Mucosa of rectum (tissue), 2 donors: ENCODE data around the gene SLC16A2.

Source experiments
- H3K27ac ChIP-seq, 2 donors: one replicate each; pipeline ENCODE4 v1.7.0; 2013; ENCODE audit warnings: inconsistent platforms in 2 of 2, low read depth in 2 of 2, low read length in 2 of 2
- H3K27me3 ChIP-seq, 2 donors: one replicate each; pipeline ENCODE4 v1.7.0; 2013; ENCODE audit warnings: low read length in 2 of 2; ENCODE audit not compliant: control insufficient read depth in 2 of 2, insufficient read depth in 2 of 2
- H3K36me3 ChIP-seq, 2 donors: one replicate each; pipeline ENCODE4 v1.7.0; 2013; ENCODE audit warnings: low read length in 2 of 2; ENCODE audit not compliant: control insufficient read depth in 2 of 2, insufficient read depth in 2 of 2
- H3K4me1 ChIP-seq, 2 donors: one replicate each; pipeline ENCODE4 v1.7.0; 2013; ENCODE audit warnings: low read length in 2 of 2, mild to moderate bottlenecking in 1 of 2; ENCODE audit not compliant: control insufficient read depth in 2 of 2, insufficient read depth in 2 of 2
- H3K4me3 ChIP-seq, 2 donors: one replicate each; pipeline ENCODE4 v1.7.0; 2013; ENCODE audit warnings: low read length in 2 of 2
- H3K9ac ChIP-seq, 2 donors: one replicate each; pipeline ENCODE4 v1.7.0; 2013; ENCODE audit warnings: low read length in 2 of 2, low read depth in 1 of 2, mild to moderate bottlenecking in 1 of 2
- H3K9me3 ChIP-seq, 2 donors: one replicate each; pipeline ENCODE4 v1.7.0; 2013; ENCODE audit warnings: low read length in 2 of 2; ENCODE audit not compliant: control insufficient read depth in 2 of 2
- donor health status: healthy.
- donor health status: Normal muscosa, but diverticular disease.

The SLC16A2 gene

GRCh38 chrX:74420196-74421035 is 877 bp upstream of the SLC16A2 start:
- H3K36me3 ChIP-seq, result no peaks in the 10 kb centered on the region
- peak overlapping the region; percentile 72 to 77 for H3K27ac ChIP-seq
- no peaks in the 10 kb centered on the region for H3K9me3 ChIP-seq
- H3K9ac ChIP-seq, result peak overlapping the region; percentile 32 to 64
- H3K4me1 ChIP-seq, result peaks cover 0 to 5% of the 10 kb centered on the region in 2 donors
- H3K27me3 ChIP-seq, result peaks cover 7 to 11% of the 10 kb centered on the region in 2 donors
- peak overlapping the region; percentile 55 to 56 for H3K4me3 ChIP-seq

DNA sequence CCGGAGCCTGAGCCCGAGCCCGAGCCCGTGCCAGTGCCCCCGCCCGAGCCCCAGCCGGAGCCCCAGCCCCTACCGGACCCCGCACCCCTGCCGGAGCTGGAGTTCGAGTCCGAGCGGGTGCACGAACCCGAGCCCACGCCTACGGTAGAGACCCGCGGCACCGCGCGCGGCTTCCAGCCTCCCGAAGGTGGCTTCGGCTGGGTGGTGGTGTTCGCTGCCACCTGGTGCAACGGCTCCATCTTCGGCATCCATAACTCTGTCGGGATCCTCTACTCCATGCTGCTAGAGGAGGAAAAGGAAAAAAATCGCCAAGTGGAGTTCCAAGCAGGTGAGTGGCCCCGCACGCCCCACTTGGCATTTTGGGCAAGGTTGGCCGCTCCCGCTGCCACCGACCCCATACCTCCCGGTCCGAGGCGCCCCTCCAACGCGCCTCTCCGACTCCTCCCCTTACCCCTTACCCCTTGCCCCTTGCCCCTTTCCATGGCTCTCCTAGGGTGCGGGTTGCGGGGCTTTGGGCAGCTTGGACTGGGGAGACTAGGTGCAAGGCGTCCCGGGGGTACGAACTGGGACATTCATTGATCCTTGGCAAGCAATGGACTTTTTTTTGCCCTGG is 553 bp downstream of the SLC16A2 start:
- Histone ChIP-seq H3K36me3 (no peaks in the 10 kb centered on the region), H3K9ac (no peak overlapping the region), H3K27me3 (peaks cover 5 to 11% of the 10 kb centered on the region in 2 donors), H3K4me1 (peaks cover 0 to 5% of the 10 kb centered on the region in 2 donors), H3K9me3 (no peaks in the 10 kb centered on the region), H3K27ac (peak overlapping the region in 1 of 2 donors; percentile 38), H3K4me3 (peak overlapping the region; percentile 23 to 56)

- Histone ChIP-seq H3K4me3 (peak overlapping the region; percentile 23 to 31), H3K9me3 (no peaks in the 10 kb centered on the region), H3K4me1 (peaks cover 0 to 5% of the 10 kb centered on the region in 2 donors), H3K9ac (peak overlapping the region in 1 of 2 donors; percentile 26), H3K27me3 (peaks cover 3 to 11% of the 10 kb centered on the region in 2 donors), H3K27ac (peak overlapping the region in 1 of 2 donors; percentile 42), H3K36me3 (no peaks in the 10 kb centered on the region)
Measured at GRCh38 chrX:74422576-74423288, 1.4 kb downstream of the SLC16A2 start.

DNA sequence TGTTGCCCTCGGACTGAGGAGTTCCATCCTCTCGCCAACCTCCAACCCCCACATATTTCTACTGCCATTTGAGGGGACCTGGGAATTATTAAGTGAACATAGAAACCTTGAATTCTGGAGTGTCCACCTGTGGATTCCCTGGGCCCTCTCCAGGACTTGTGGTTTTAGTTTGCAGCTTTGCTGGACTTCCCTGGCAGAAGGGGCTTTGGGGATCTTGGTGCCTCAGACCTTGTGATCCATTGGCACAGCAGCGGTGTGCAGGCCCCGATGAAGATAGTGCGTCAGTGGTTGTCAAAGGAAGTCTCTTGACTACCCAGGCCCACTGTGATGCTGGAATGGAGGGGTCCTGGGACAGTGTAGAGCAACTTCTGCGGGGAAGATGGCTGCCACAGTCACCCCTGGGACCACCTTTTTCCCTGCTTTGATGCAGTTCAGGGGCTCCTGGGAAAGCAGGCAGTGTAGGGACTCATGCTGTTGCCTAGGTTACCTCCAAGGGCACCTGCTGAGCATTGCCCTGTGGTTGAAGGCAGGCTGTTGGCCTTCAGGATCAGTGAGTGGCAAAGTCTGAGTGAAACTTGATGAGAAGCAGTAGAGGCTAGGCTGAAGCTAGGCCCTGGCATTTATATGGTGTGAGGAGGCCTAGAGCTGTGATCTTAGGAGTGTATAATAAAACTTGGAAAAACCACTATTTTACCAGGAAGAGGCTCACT is 2.2 kb downstream of the SLC16A2 start:
- peaks cover 3 to 9% of the 10 kb centered on the region in 2 donors for H3K27me3 ChIP-seq
- H3K27ac ChIP-seq, result no peak overlapping the region
- no peaks in the 10 kb centered on the region for H3K9me3 ChIP-seq
- H3K36me3 ChIP-seq, result no peaks in the 10 kb centered on the region
- H3K4me3 ChIP-seq, result peak overlapping the region in 1 of 2 donors; percentile 15
- peaks cover 0 to 5% of the 10 kb centered on the region in 2 donors for H3K4me1 ChIP-seq
- no peak overlapping the region for H3K9ac ChIP-seq

DNA sequence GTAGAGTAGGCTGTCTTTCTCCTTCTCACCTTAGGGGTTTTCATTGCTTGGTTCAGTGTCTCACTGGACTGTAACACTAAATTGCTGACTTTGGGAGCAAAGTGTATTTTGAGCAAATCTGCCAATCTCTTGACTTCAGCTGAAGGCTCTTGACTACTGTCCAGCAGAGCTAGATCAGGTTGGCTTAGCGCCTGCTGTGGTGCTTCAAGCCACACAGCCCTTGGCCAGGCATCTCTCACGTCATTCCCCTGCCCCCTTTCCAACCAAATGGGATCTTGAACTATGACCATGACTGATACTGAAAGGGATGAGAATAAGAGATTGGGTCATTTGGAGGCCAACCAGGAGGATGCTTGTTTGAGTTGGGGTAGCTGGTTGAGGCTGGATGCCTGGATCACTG is 4.8 kb downstream of the SLC16A2 start:
- no peak overlapping the region for H3K9ac ChIP-seq
- H3K4me1 ChIP-seq, result no peaks in the 10 kb centered on the region
- no peaks in the 10 kb centered on the region for H3K9me3 ChIP-seq
- H3K27me3 ChIP-seq, result no peaks in the 10 kb centered on the region
- H3K27ac ChIP-seq, result no peak overlapping the region
- no peaks in the 10 kb centered on the region for H3K36me3 ChIP-seq
- no peak overlapping the region for H3K4me3 ChIP-seq

DNA sequence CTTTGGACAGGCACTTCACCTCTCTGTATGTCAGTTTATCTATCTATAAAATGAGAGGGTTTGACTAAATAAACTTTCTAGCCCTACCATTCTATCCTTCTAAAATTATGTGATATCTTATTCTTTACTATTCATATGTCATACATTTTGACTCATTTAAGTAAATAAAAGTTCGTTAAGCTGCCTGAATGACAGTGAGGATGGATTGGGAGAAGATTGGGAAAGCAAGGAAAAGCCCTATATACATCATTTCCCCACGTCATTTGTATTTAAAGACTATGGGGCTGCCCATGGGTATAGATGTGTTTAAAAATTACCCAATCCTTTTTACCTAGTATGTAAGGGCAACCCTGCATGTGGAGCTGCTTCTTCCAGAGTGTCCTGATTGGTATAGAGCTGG is 5.3 kb downstream of the SLC16A2 start:
- Histone ChIP-seq H3K36me3 (no peaks in the 10 kb centered on the region), H3K9ac (no peak overlapping the region), H3K4me1 (no peaks in the 10 kb centered on the region), H3K4me3 (no peak overlapping the region), H3K27me3 (no peaks in the 10 kb centered on the region), H3K9me3 (no peaks in the 10 kb centered on the region), H3K27ac (no peak overlapping the region)

GRCh38 chrX:74431797-74432196 is 10.5 kb downstream of the SLC16A2 start:
- Histone ChIP-seq H3K27me3 (no peaks in the 10 kb centered on the region), H3K36me3 (no peaks in the 10 kb centered on the region), H3K4me1 (no peaks in the 10 kb centered on the region), H3K4me3 (no peak overlapping the region), H3K27ac (no peak overlapping the region), H3K9me3 (no peaks in the 10 kb centered on the region), H3K9ac (no peak overlapping the region)

- Histone ChIP-seq H3K27me3 (peaks cover 0 to 3% of the 10 kb centered on the region in 2 donors), H3K27ac (no peak overlapping the region), H3K4me3 (no peak overlapping the region), H3K9ac (no peak overlapping the region), H3K4me1 (no peaks in the 10 kb centered on the region), H3K36me3 (no peaks in the 10 kb centered on the region), H3K9me3 (no peaks in the 10 kb centered on the region)
Measured at GRCh38 chrX:74434336-74434735, 13.0 kb downstream of the SLC16A2 start.

GRCh38 chrX:74437530-74437929 is 16.2 kb downstream of the SLC16A2 start:
- Histone ChIP-seq H3K36me3 (no peaks in the 10 kb centered on the region), H3K4me3 (no peak overlapping the region), H3K27me3 (peaks cover 0 to 3% of the 10 kb centered on the region in 2 donors), H3K27ac (no peak overlapping the region), H3K9ac (no peak overlapping the region), H3K4me1 (no peaks in the 10 kb centered on the region), H3K9me3 (no peaks in the 10 kb centered on the region)
